IMR-90 (cell line): ENCODE measurements around the gene NUP42. TPM values are rescaled to one million over a fixed set of nuclear protein-coding genes. Genes with fewer than 3 reads are reported as not detected.
A peak's percentile ranks its signal among the peaks of the same experiment; 100 is the strongest.

Experiments used
- ATAC-seq: fragments of 200-7000 bp; cut with Tn5 transposase; 2 replicates; pipeline ENCODE4 v1.9.1; 2020; ENCODE audit warnings: low read depth, mild to moderate bottlenecking, moderate library complexity
- BruUV-seq: library from RNA; stranded (reverse); fragments of 400-500 nt; replicated peaks from 2 replicates; lab custom pipeline; 2021; lab: Mats Ljungman, UMichigan
- CTCF ChIA-PET: fragments of 300-600 bp; formaldehyde crosslinking; extraction: SDS; loops from one replicate; lab custom pipeline; 2021; ENCODE audit warnings: antibody characterized with exemption; lab: Yijun Ruan, JAX
- POLR2A ChIA-PET: fragments of 300-600 bp; sonication (Branson Sonifier 250); formaldehyde crosslinking; loops from one replicate; lab custom pipeline; 2022; ENCODE audit warnings: antibody characterized with exemption; ENCODE audit not compliant: unreplicated experiment; lab: Charles Lee
- DNase-seq: peaks from one replicate; pipeline ENCODE4 v3.0.0; 2013
- H2AFZ ChIP-seq: replicated peaks from 2 replicates; pipeline ENCODE3; 2013; ENCODE audit warnings: low read length, mild to moderate bottlenecking; ENCODE audit not compliant: poor library complexity
- H2AK5ac ChIP-seq: 2 replicates; pipeline ENCODE4 v1.6.1; 2013; ENCODE audit warnings: low read depth, low read length, inconsistent platforms
- H2AK9ac ChIP-seq: replicated peaks from 2 replicates; pipeline ENCODE3; 2013; ENCODE audit warnings: mild to moderate bottlenecking, low read depth, low read length, moderate library complexity; ENCODE audit not compliant: poor library complexity
- H2BK120ac ChIP-seq: 2 replicates; pipeline ENCODE4 v1.6.1; 2013; ENCODE audit warnings: low read depth, low read length, inconsistent platforms
- H2BK15ac ChIP-seq: 3 replicates; pipeline ENCODE4 v1.6.1; 2013; ENCODE audit warnings: low read depth, low read length, inconsistent platforms
- H2BK20ac ChIP-seq: 2 replicates; pipeline ENCODE4 v1.6.1; 2013; ENCODE audit warnings: low read depth, mild to moderate bottlenecking, inconsistent platforms, low read length, moderate library complexity
- H2BK5ac ChIP-seq: 2 replicates; pipeline ENCODE4 v1.6.1; 2013; ENCODE audit warnings: mild to moderate bottlenecking, low read depth, low read length, inconsistent platforms; ENCODE audit not compliant: poor library complexity, severe bottlenecking
- H3K14ac ChIP-seq: replicated peaks from 2 replicates; pipeline ENCODE4 v1.6.1; 2013; ENCODE audit warnings: low read depth, low read length, inconsistent platforms
- H3K18ac ChIP-seq: 2 replicates; pipeline ENCODE4 v1.6.1; 2013; ENCODE audit warnings: low read depth, low read length, control low read depth
- H3K23ac ChIP-seq: 2 replicates; pipeline ENCODE4 v1.6.1; 2013; ENCODE audit warnings: low read depth, low read length, inconsistent platforms
- H3K27ac ChIP-seq: 2 replicates; pipeline ENCODE4 v1.5.1; 2013; ENCODE audit warnings: mild to moderate bottlenecking, control low read depth, low read length; ENCODE audit not compliant: insufficient read depth
- H3K27me3 ChIP-seq: 2 replicates; pipeline ENCODE4 v1.6.1; 2013; ENCODE audit warnings: low read length; ENCODE audit not compliant: control insufficient read depth, insufficient read depth
- H3K36me3 ChIP-seq: 2 replicates; pipeline ENCODE4 v1.6.1; 2013; ENCODE audit warnings: low read length, mixed read lengths; ENCODE audit not compliant: control insufficient read depth, insufficient read depth
- H3K4ac ChIP-seq: 2 replicates; pipeline ENCODE4 v1.6.1; 2013; ENCODE audit warnings: low read depth, low read length, inconsistent platforms
- H3K4me1 ChIP-seq: 2 replicates; pipeline ENCODE4 v1.6.1; 2013; ENCODE audit warnings: low read length, mixed read lengths; ENCODE audit not compliant: control insufficient read depth, insufficient read depth
- H3K4me2 ChIP-seq: 2 replicates; pipeline ENCODE4 v1.6.1; 2013; ENCODE audit warnings: low read depth, mild to moderate bottlenecking, control low read depth, low read length, moderate library complexity
- H3K4me3 ChIP-seq: 2 replicates; pipeline ENCODE4 v1.5.1; 2013; ENCODE audit warnings: low read depth, mild to moderate bottlenecking, control low read depth, low read length, moderate library complexity; ENCODE audit not compliant: insufficient read depth
- H3K56ac ChIP-seq: 2 replicates; pipeline ENCODE4 v1.6.1; 2013; ENCODE audit warnings: low read length, inconsistent platforms; ENCODE audit not compliant: insufficient read depth; ENCODE audit errors: extremely low read depth
- H3K79me1 ChIP-seq, 2 experiments: 2 replicates each; pipeline ENCODE4 v1.6.1; 2013; ENCODE audit warnings: low read length in 2 of 2, inconsistent platforms in 1 of 2, low read depth in 1 of 2
- H3K9ac ChIP-seq: 2 replicates; pipeline ENCODE4 v1.6.1; 2013; ENCODE audit warnings: low read depth, low read length, control low read depth
- H3K9me1 ChIP-seq: 2 replicates; pipeline ENCODE4 v1.6.1; 2013; ENCODE audit warnings: low read length, inconsistent platforms; ENCODE audit not compliant: insufficient read depth
- H3K9me3 ChIP-seq: 2 replicates; pipeline ENCODE4 v1.6.1; 2013; ENCODE audit warnings: low read length; ENCODE audit not compliant: control insufficient read depth, insufficient read depth
- H4K20me1 ChIP-seq: 2 replicates; pipeline ENCODE4 v1.6.1; 2013; ENCODE audit warnings: low read length, inconsistent platforms; ENCODE audit not compliant: insufficient read depth
- H4K5ac ChIP-seq: 2 replicates; pipeline ENCODE4 v1.6.1; 2013; ENCODE audit warnings: mild to moderate bottlenecking, low read depth, low read length, control low read depth
- H4K8ac ChIP-seq, 2 experiments: 2 replicates each; pipeline ENCODE4 v1.6.1; 2013; ENCODE audit warnings: low read depth in 2 of 2, low read length in 2 of 2, control low read depth in 1 of 2, inconsistent platforms in 1 of 2
- H4K91ac ChIP-seq: 2 replicates; pipeline ENCODE4 v1.6.1; 2013; ENCODE audit warnings: low read depth, low read length, inconsistent platforms; ENCODE audit not compliant: insufficient read depth
- CEBPB ChIP-seq: IDR thresholded peaks from 2 replicates; pipeline ENCODE4 v1.6.1; 2012; ENCODE audit warnings: low read depth, low read length, improper control_type of control experiment
- CTCF ChIP-seq: conservative IDR thresholded peaks from 2 replicates; pipeline ENCODE4 v1.5.1; 2012; ENCODE audit warnings: mild to moderate bottlenecking, low read depth, low read length, improper control_type of control experiment
- ELK1 ChIP-seq: fragments of 150-350 bp; IDR thresholded peaks from 2 replicates; pipeline ENCODE4 v1.6.1; 2016; ENCODE audit warnings: low read depth, mild to moderate bottlenecking, low read length, moderate library complexity, borderline replicate concordance
- FOS ChIP-seq: fragments of 150-350 bp; IDR thresholded peaks from 2 replicates; pipeline ENCODE4 v1.6.1; 2016; ENCODE audit warnings: low read depth, low read length
- MAFK ChIP-seq: IDR thresholded peaks from 2 replicates; pipeline ENCODE4 v1.6.1; 2012; ENCODE audit warnings: low read depth, low read length, improper control_type of control experiment
- MAZ ChIP-seq: IDR thresholded peaks from 2 replicates; pipeline ENCODE4 v1.6.1; 2012; ENCODE audit warnings: low read depth, mild to moderate bottlenecking, low read length, improper control_type of control experiment, moderate library complexity, borderline replicate concordance
- MXI1 ChIP-seq: IDR thresholded peaks from 2 replicates; pipeline ENCODE4 v1.6.1; 2012; ENCODE audit warnings: low read depth, mild to moderate bottlenecking, low read length, moderate library complexity, borderline replicate concordance
- RAD21 ChIP-seq: IDR thresholded peaks from 2 replicates; pipeline ENCODE4 v1.6.1; 2012; ENCODE audit warnings: low read length, improper control_type of control experiment
- RCOR1 ChIP-seq: IDR thresholded peaks from 2 replicates; pipeline ENCODE4 v1.6.1; 2012; ENCODE audit warnings: mild to moderate bottlenecking, low read length, improper control_type of control experiment; ENCODE audit not compliant: insufficient replicate concordance
- SMC3 ChIP-seq: fragments of 150-350 bp; IDR thresholded peaks from 2 replicates; pipeline ENCODE4 v1.6.1; 2016; ENCODE audit warnings: low read depth, mild to moderate bottlenecking, antibody characterized with exemption, low read length, moderate library complexity
- whole genome bisulfite sequencing, 2 experiments: methylation state at CpG; one replicate each; pipeline versions ENCODE4 v1.1.5 to v1.1.7; 2013; ENCODE audit warnings: missing lambda C conversion rate in 2 of 2; ENCODE audit not compliant: insufficient read length in 1 of 2; ENCODE audit errors: extremely low coverage in 2 of 2; 5-methylcytosine and 5-hydroxymethylcytosine counted together
- dilution Hi-C: fragments of 300-500 bp; cut with HindIII; formaldehyde crosslinking; loops from one replicate; pipeline ENCODE4 v1.14.3; 2018; ENCODE audit warnings: low sequenced_read_pairs; ENCODE audit not compliant: unreplicated experiment
- in situ Hi-C: fragments of 300-500 bp; cut with MboI; formaldehyde crosslinking; loops from 3 replicates; pipeline ENCODE4 v1.14.3; 2019; ENCODE audit warnings: low sequenced_read_pairs, inconsistent platforms, mixed read lengths
- intact Hi-C: fragments of 100-400 bp; cut with micrococcal nuclease; formaldehyde crosslinking; loops from 2 replicates; pipeline ENCODE4 v1.10.0; 2022
- polyA plus RNA-seq, 3 experiments: library from polyadenylated mRNA; depleted of rRNA; stranded (reverse); fragments of >200 nt; gene quantifications; 2 replicates each; pipeline ENCODE4 v1.2.3, GENCODE V29; 2012; ENCODE audit warnings: low replicate concordance in 1 of 3
- total RNA-seq: library from RNA; depleted of rRNA; stranded (reverse); fragments of >200 nt; gene quantifications from 2 replicates; pipeline ENCODE4 v1.2.3, GENCODE V29; 2012

NUP42 gene
- total and polyA plus RNA-seq, 2 of the 4 experiments (the other 2 are of a cell fraction), result 17.3 to 22.6 TPM

GRCh38 chr7:23205909-23206767 is 24.3 kb downstream of the NUP42 start:
- ATAC-seq (no peak), DNase-seq (no peak)
- Histone ChIP-seq H3K4me2 (no peak overlapping the region), H2BK20ac (no peak overlapping the region), H3K56ac (no peak overlapping the region), H3K14ac (no peak overlapping the region), H3K9me1 (no peaks in the 10 kb centered on the region), H3K4me3 (no peak overlapping the region), H3K4me1 (no peaks in the 10 kb centered on the region), H2BK15ac (no peak overlapping the region), H4K5ac (no peak overlapping the region), H4K8ac (no peak overlapping the region), H3K23ac (no peak overlapping the region), H2AK9ac (no peak overlapping the region), H3K79me1 (no peaks in the 10 kb centered on the region), H3K27me3 (peaks cover 2% of the 10 kb centered on the region; the same call in 1 of the 2 replicates), H2AK5ac (no peak overlapping the region), H3K27ac (no peak overlapping the region), H4K91ac (no peak overlapping the region), H3K9ac (no peak overlapping the region), H3K9me3 (peaks cover 2% of the 10 kb centered on the region; the same call in 1 of the 2 replicates), H2BK120ac (no peak overlapping the region), H2BK5ac (no peak overlapping the region), H2AFZ (peak overlapping the region; percentile 15), H3K18ac (no peak overlapping the region), H4K20me1 (no peaks in the 10 kb centered on the region), H3K36me3 (0 out of 2 replicates have a peak, but pooled peaks cover 5% of the 10 kb centered on the region), H3K4ac (no peak overlapping the region)
- dilution Hi-C loops (no loop called here), in situ Hi-C loops (no loop called here), intact Hi-C loops (no loop called here)
- POLR2A ChIA-PET, result no interaction called here
- BruUV-seq, result no TSS peak
- 59% methylated on average over 29 of the region's 76 CpGs; no CpG with 5 or more reads in 1 of the 2 experiments for WGBS, 2 experiments
- CTCF ChIA-PET, result no interaction called here
- TF ChIP-seq ELK1 (no peak), RAD21 (no peak), SMC3 (no peak), CTCF (no peak), FOS (no peak), MAZ (no peak), MXI1 (no peak), MAFK (no peak), CEBPB (no peak), RCOR1 (no peak)
